ENCODE data around the gene DNAH9.

- TF ChIP-seq CTCF (IDR thresholded peaks at IDR 0.05), result no peak
- no peak for TF ChIP-seq EZH2 (IDR thresholded peaks at IDR 0.05; ENCODE audit: borderline replicate concordance, insufficient read depth, low read depth, low read length, poor library complexity, severe bottlenecking)
Measured at GRCh38 chr17:11954936-11955335, 356.7 kb downstream of the DNAH9 start.
